ENCODE measurements around the gene B4GALNT4.

DNA sequence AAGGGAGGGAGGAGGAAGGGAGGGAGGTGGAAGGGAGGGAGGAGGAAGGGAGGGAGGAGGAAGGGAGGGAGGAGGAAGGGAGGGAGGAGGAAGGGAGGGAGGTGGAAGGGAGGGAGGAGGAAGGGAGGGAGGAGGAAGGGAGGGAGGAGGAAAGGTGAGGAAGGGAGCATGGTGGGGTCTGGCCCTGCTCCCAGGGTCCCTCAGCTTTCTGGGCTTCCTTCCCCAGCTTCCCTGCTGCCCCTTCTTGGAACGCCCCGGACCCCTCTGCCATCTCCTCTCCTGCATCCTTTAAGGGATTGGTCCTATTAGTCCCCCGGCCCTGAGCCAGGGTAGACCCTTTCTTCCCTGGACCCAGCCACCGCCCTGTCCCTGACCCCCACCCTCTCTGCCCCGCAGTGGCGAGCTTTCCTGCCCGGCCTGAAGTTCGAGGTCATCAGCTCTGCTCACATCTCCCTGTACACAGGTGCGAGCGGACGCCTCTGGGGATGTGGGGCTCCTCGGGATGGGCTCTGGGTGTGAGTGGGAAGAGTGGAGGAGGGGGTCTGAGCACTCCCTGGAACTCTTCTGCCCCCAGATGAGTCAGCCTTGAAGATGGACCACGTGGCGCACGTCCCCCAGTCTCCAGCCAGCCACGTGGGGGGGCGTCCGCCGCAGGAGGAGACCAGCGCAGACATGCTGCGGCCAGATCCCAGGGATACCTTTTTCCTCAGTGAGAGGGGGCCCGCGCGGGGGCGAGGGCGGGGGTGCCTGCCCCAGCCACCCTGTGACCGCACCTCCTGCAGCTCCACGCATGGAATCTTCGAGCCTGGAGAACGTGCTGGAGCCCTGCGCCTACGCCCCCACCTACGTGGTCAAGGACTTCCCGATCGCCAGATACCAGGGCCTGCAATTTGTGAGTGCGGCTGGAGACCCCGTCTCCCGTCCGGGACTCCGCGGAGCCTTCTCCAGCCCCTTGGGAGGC is 6.0 kb downstream of the B4GALNT4 start:
- TF ChIP-seq GATA3 (IDR thresholded peaks at IDR 0.05; ENCODE audit: low read depth, low read length): no peak
- TF ChIP-seq GATA2 (IDR thresholded peaks at IDR 0.05; ENCODE audit: low read depth, low read length): no peak

Measured in SH-SY5Y (cell line).